K562 (cell line): ENCODE measurements around the gene GRAMD1B. TPM values are rescaled to one million over a fixed set of nuclear protein-coding genes. Genes with fewer than 3 reads are reported as not detected.

Source experiments
- ATAC-seq: fragments of 200-7000 bp; cut with Tn5 transposase; 3 replicates; pipeline ENCODE4 v1.9.1; 2020; ENCODE audit warnings: moderate library complexity
- BruUV-seq: library from RNA; stranded (reverse); fragments of 400-500 nt; replicated peaks from 2 replicates; lab custom pipeline; 2021; lab: Mats Ljungman, UMichigan
- CTCF ChIA-PET: fragments of 300-600 bp; formaldehyde crosslinking; extraction: SDS; loops from one replicate; lab custom pipeline; 2021; ENCODE audit warnings: low intra/inter-chr PET ratio; lab: Yijun Ruan, JAX
- POLR2A ChIA-PET: fragments of 300-600, 350-650 bp; sonication (Branson Sonifier 250); formaldehyde crosslinking; extraction: SDS; loops from one replicate; lab custom pipeline; 2021; ENCODE audit warnings: antibody characterized with exemption, inconsistent platforms; lab: Yijun Ruan, JAX
- DNase-seq, 4 experiments: peaks; one replicate each; pipeline versions ENCODE4 v3.0.0 to v3.0.0-alpha.2; 2011 to 2018; ENCODE audit warnings: low spot score in 3 of 4, mixed read lengths in 3 of 4; ENCODE audit errors: extremely low read depth in 1 of 4
- FAIRE-seq: peaks from 2 replicates; lab custom pipeline; 2011; peaks lifted over from hg19 to GRCh38; lab: Jason Lieb, UNC
- H2AFZ ChIP-seq: 2 replicates; pipeline ENCODE4 v1.6.0; 2011; ENCODE audit warnings: low read depth, low read length, control low read depth, inconsistent platforms
- H3K27ac ChIP-seq: fragments of 200-600 bp; 3 replicates; pipeline ENCODE4 v1.8.0; 2011; ENCODE audit warnings: low read depth, mild to moderate bottlenecking, control low read depth, inconsistent platforms, low read length, moderate library complexity, mixed read lengths; ENCODE audit errors: extremely low read depth
- H3K27me3 ChIP-seq, 2 experiments: fragments of 300-600 bp in 1 of 2; 2 replicates in 1 of 2; 3 replicates in 1 of 2; pipeline versions ENCODE4 v1.6.0 to v1.8.0; 2011; ENCODE audit warnings: inconsistent platforms in 2 of 2, low read length in 2 of 2, mild to moderate bottlenecking in 1 of 2, mixed read lengths in 1 of 2, moderate library complexity in 1 of 2; ENCODE audit not compliant: control insufficient read depth in 2 of 2, insufficient read depth in 2 of 2
- H3K36me3 ChIP-seq: fragments of 300-600 bp; 3 replicates; pipeline ENCODE4 v1.8.0; 2011; ENCODE audit warnings: mild to moderate bottlenecking, low read length, inconsistent platforms; ENCODE audit not compliant: control insufficient read depth, insufficient read depth
- H3K4me1 ChIP-seq, 2 experiments: fragments of 200-600 bp in 1 of 2; replicated peaks in 1 of 2; 2 replicates in 1 of 2; 3 replicates in 1 of 2; pipeline versions ENCODE4 v1.5.1 to v1.8.0; 2011; ENCODE audit warnings: inconsistent platforms in 2 of 2, low read length in 2 of 2, mild to moderate bottlenecking in 1 of 2, mixed read lengths in 1 of 2, moderate library complexity in 1 of 2; ENCODE audit not compliant: control insufficient read depth in 2 of 2, insufficient read depth in 2 of 2
- H3K4me2 ChIP-seq: 2 replicates; pipeline ENCODE4 v1.6.1; 2011; ENCODE audit warnings: low read length, control low read depth, inconsistent platforms, mixed read lengths; ENCODE audit not compliant: insufficient read depth
- H3K4me3 ChIP-seq: fragments of 200-600 bp; sonication (generic), shearing (Covaris generic); 2 replicates; pipeline ENCODE4 v1.5.1; 2016; ENCODE audit warnings: control low read depth, inconsistent platforms
- H3K79me2 ChIP-seq: fragments of 200-600 bp; 3 replicates; pipeline ENCODE4 v1.8.0; 2011; ENCODE audit warnings: low read length, inconsistent platforms; ENCODE audit not compliant: control insufficient read depth, insufficient read depth
- H3K9ac ChIP-seq, 2 experiments: 2 replicates each; pipeline versions ENCODE4 v1.6.0 to v1.6.1; 2011; ENCODE audit warnings: low read depth in 2 of 2, low read length in 2 of 2, control low read depth in 1 of 2, inconsistent platforms in 1 of 2, mild to moderate bottlenecking in 1 of 2, mixed read lengths in 1 of 2; ENCODE audit not compliant: insufficient read depth in 1 of 2
- H3K9me1 ChIP-seq: one replicate; pipeline ENCODE4 v1.6.0; 2011; ENCODE audit warnings: inconsistent platforms, mild to moderate bottlenecking, low read length, moderate library complexity; ENCODE audit not compliant: control insufficient read depth, insufficient read depth
- H3K9me3 ChIP-seq: replicated peaks from 2 replicates; pipeline ENCODE4 v1.5.1; 2011; ENCODE audit warnings: low read depth, low read length, inconsistent platforms; ENCODE audit not compliant: control insufficient read depth, insufficient read depth
- H4K20me1 ChIP-seq: replicated peaks from 2 replicates; pipeline ENCODE4 v1.6.1; 2011; ENCODE audit warnings: low read length, inconsistent platforms, mixed read lengths; ENCODE audit not compliant: control insufficient read depth, insufficient read depth
- CBX3 ChIP-seq, 2 experiments: IDR thresholded peaks; 1 replicate in 1 of 2; 2 replicates in 1 of 2; pipeline ENCODE4 v1.6.1; 2012; ENCODE audit warnings: inconsistent platforms in 2 of 2, low read length in 2 of 2, borderline replicate concordance in 1 of 2, control low read depth in 1 of 2
- ELF1 ChIP-seq: fragments of 200-800 bp; sonication (Bioruptor generic); IDR thresholded peaks from 2 replicates; pipeline ENCODE4 v1.6.1; 2016; ENCODE audit warnings: missing genetic modification characterization, missing compliant biosample characterization
- HDAC6 ChIP-seq: IDR thresholded peaks from 2 replicates; pipeline ENCODE4 v1.6.1; 2012; ENCODE audit warnings: low read depth, mild to moderate bottlenecking, control low read depth, inconsistent platforms, low read length, moderate library complexity
- KAT2B ChIP-seq: IDR thresholded peaks from one replicate; pipeline ENCODE4 v1.6.1; 2012; ENCODE audit warnings: low read depth, mild to moderate bottlenecking, control low read depth, inconsistent platforms, low read length, moderate library complexity
- KLF1 ChIP-seq: fragments of 450-650 bp; IDR thresholded peaks from 2 replicates; pipeline ENCODE4 v1.6.1; 2016; ENCODE audit warnings: missing genetic modification characterization, missing compliant biosample characterization
- KLF16 ChIP-seq: IDR thresholded peaks from 2 replicates; pipeline ENCODE4 v1.6.1; 2016; ENCODE audit warnings: antibody characterized with exemption
- MAFF ChIP-seq: IDR thresholded peaks from 2 replicates; pipeline ENCODE4 v1.6.1; 2012; ENCODE audit warnings: low read length, improper control_type of control experiment
- TAF9B ChIP-seq: fragments of 450-650 bp; IDR thresholded peaks from 2 replicates; pipeline ENCODE4 v1.6.1; 2018; ENCODE audit warnings: mild to moderate bottlenecking; ENCODE audit not compliant: partially characterized antibody
- USF1 ChIP-seq: sonication (generic); formaldehyde crosslinking; IDR thresholded peaks from 2 replicates; pipeline ENCODE4 v1.9.0; 2022; ENCODE audit warnings: mild to moderate bottlenecking, missing genetic modification reagents
- ZBTB26 ChIP-seq: fragments of 450-650 bp; formaldehyde crosslinking; IDR thresholded peaks from 2 replicates; pipeline ENCODE4 v1.4.0; 2022; ENCODE audit warnings: missing genetic modification characterization
- ZNF143 ChIP-seq: sonication (generic); formaldehyde crosslinking; IDR thresholded peaks from 2 replicates; pipeline ENCODE4 v1.9.0; 2022; ENCODE audit warnings: mild to moderate bottlenecking, missing genetic modification reagents
- ZNF407 ChIP-seq: fragments of 450-650 bp; IDR thresholded peaks from 2 replicates; pipeline ENCODE4 v1.6.1; 2016; ENCODE audit warnings: low read depth
- ZNF561 ChIP-seq: fragments of 450-650 bp; formaldehyde crosslinking; conservative IDR thresholded peaks from 2 replicates; pipeline ENCODE4 v1.4.0; 2020; ENCODE audit warnings: mild to moderate bottlenecking, moderate library complexity
- ZNF830 ChIP-seq: fragments of 250-450 bp; sonication (Bioruptor Pico); IDR thresholded peaks from 2 replicates; pipeline ENCODE4 v1.5.0; 2021; ENCODE audit warnings: mild to moderate bottlenecking
- WGBS: fragments of 100-300 bp; shearing (Covaris generic); methylation state at CpG from one replicate; pipeline ENCODE4 v1.1.6; 2016; ENCODE audit warnings: low coverage, mixed read lengths; ENCODE audit not compliant: insufficient coverage; ENCODE audit errors: missing lambda C conversion rate; 5-methylcytosine and 5-hydroxymethylcytosine counted together
- in situ Hi-C: fragments of 300-500 bp; cut with MboI; formaldehyde crosslinking; loops from 4 replicates; pipeline ENCODE4 v1.15.0; 2018; ENCODE audit warnings: inconsistent platforms, mixed read lengths
- intact Hi-C: fragments of 100-400 bp; cut with micrococcal nuclease; formaldehyde crosslinking; loops from 2 replicates; pipeline ENCODE4 v1.14.2; 2022
- polyA plus RNA-seq, 8 experiments: library from polyadenylated mRNA; depleted of rRNA in 4 of 8; stranded (reverse) in 5 of 8; unstranded in 3 of 8; fragments of >200 nt; fragmentation: Nextera tagmentation in 2 of 8; fragmentation: Illumina TruSeq in 1 of 8; extraction: Ambion mirVana in 2 of 8; extraction: Trizol in 1 of 8; gene quantifications; 2 replicates each; pipeline versions ENCODE4 v1.2.1 to v1.2.3, GENCODE V29; 2011 to 2014; ENCODE audit warnings: inconsistent platforms in 1 of 8, missing spikeins in 1 of 8
- total RNA-seq, 7 experiments: library from RNA; depleted of rRNA in 6 of 7; stranded (reverse); fragments of >200 nt in 6 of 7; fragmentation: Illumina TruSeq in 2 of 7; extraction: Trizol in 2 of 7; gene quantifications; 2 replicates each; pipeline versions ENCODE4 v1.2.1 to v1.2.3, GENCODE V29; 2011 to 2021; ENCODE audit warnings: low replicate concordance in 1 of 7

The GRAMD1B gene
- total and polyA plus RNA-seq, 9 of the 15 experiments (the other 6 are each of a cell fraction or from before 2014, with no cell fraction given) = 0.31 TPM; not detected in 8

GRCh38 chr11:123457187-123457770 lies 27.2 kb downstream of the GRAMD1B start:
- 2% methylated on average over 8 of the region's 8 CpGs for WGBS
- BruUV-seq = no TSS peak
- intact Hi-C loops = no loop called here
- FAIRE-seq (no peak), DNase-seq (no peak), ATAC-seq (no peak)
- Histone ChIP-seq H3K4me3 (no peak overlapping the region), H3K36me3 (no peaks in the 10 kb centered on the region), H4K20me1 (no peaks in the 10 kb centered on the region), H3K27me3 (peaks cover 0 to 4% of the 10 kb centered on the region in 2 experiments; a peak in 2 of 5 replicates), H3K4me1 (no peaks in the 10 kb centered on the region; a peak in 1 of 5 replicates), H3K9ac (no peak overlapping the region), H3K27ac (no peak overlapping the region), H3K9me3 (no peaks in the 10 kb centered on the region), H3K9me1 (no peaks in the 10 kb centered on the region), H3K4me2 (no peak overlapping the region), H2AFZ (no peak overlapping the region), H3K79me2 (no peaks in the 10 kb centered on the region)
- in situ Hi-C loops = no loop called here
- ChIA-PET POLR2A (no interaction called here), CTCF (no interaction called here)
- TF ChIP-seq USF1 (CRISPR knock-in tag) = no peak
- no peak for TF ChIP-seq TAF9B
- no peak for TF ChIP-seq MAFF
- no peak for TF ChIP-seq ZNF561 (CRISPR knock-in tag)
- TF ChIP-seq HDAC6 = no peak
- no peak for TF ChIP-seq KLF1 (tag)
- no peak for TF ChIP-seq ZBTB26 (CRISPR knock-in tag)
- 0 out of 2 replicates have a peak, but pooled peaks have one; percentile 15 for TF ChIP-seq ELF1 (tag)
- TF ChIP-seq KAT2B = no peak
- no peak for TF ChIP-seq KLF16
- TF ChIP-seq ZNF143 (CRISPR knock-in tag) = no peak
- no peak for TF ChIP-seq ZNF407
- no peak for TF ChIP-seq CBX3 (IDR thresholded peaks at IDR 0.05; ENCODE audit: borderline replicate concordance in 1 of 2, low read length in 2 of 2)
- no peak for TF ChIP-seq ZNF830 (CRISPR knock-in tag)
